Hematopoietic multipotent progenitor cell treated with erythropoietin and hydrocortisone succinate and interleukin-3 and kit ligand, for 6 days (in vitro differentiated cells): Measurements from ENCODE around the gene RIPPLY1.

ENCODE experiments used
- DNase-seq: peaks from one replicate; pipeline ENCODE4 v3.0.0-alpha.2; 2015

RIPPLY1 gene

GRCh38 chrX:106903291-106903824 lies at the start of gene RIPPLY1:
TSS of gene RIPPLY1 (minus strand) at chrX:106903341. CDS start at chrX:106903287, 54 bp downstream.
- DNase-seq: no peak

GRCh38 chrX:106952538-106952937 lies 49.4 kb upstream of the RIPPLY1 start:
- no peak for DNase-seq

GRCh38 chrX:106952089-106952488 lies 48.9 kb upstream of the RIPPLY1 start:
- DNase-seq: no peak

GRCh38 chrX:106951230-106951629 lies 48.1 kb upstream of the RIPPLY1 start:
- DNase-seq: no peak

GRCh38 chrX:106950381-106950780 lies 47.2 kb upstream of the RIPPLY1 start:
- DNase-seq: no peak

GRCh38 chrX:106949366-106949765 lies 46.2 kb upstream of the RIPPLY1 start:
- DNase-seq: no peak

- no peak for DNase-seq
Observed at GRCh38 chrX:106948641-106949040, 45.5 kb upstream of the RIPPLY1 start.

GRCh38 chrX:106946464-106946863 lies 43.3 kb upstream of the RIPPLY1 start:
- DNase-seq: no peak

- no peak for DNase-seq
Observed at GRCh38 chrX:106940068-106940467, 36.9 kb upstream of the RIPPLY1 start.

- no peak for DNase-seq
Observed at GRCh38 chrX:106939566-106939965, 36.4 kb upstream of the RIPPLY1 start.

- no peak for DNase-seq
Observed at GRCh38 chrX:106936246-106936645, 33.1 kb upstream of the RIPPLY1 start.

- no peak for DNase-seq
Observed at GRCh38 chrX:106935175-106935574, 32.0 kb upstream of the RIPPLY1 start.

- peak; percentile 13 for DNase-seq
Observed at GRCh38 chrX:106933538-106933961, 30.4 kb upstream of the RIPPLY1 start.

GRCh38 chrX:106932960-106933537 lies 29.9 kb upstream of the RIPPLY1 start:
- DNase-seq: no peak

- DNase-seq: no peak
Observed at GRCh38 chrX:106932492-106932923, 29.4 kb upstream of the RIPPLY1 start.

GRCh38 chrX:106931831-106932491 lies 28.8 kb upstream of the RIPPLY1 start:
- no peak for DNase-seq

- no peak for DNase-seq
Observed at GRCh38 chrX:106928227-106928626, 25.1 kb upstream of the RIPPLY1 start.

- no peak for DNase-seq
Observed at GRCh38 chrX:106927700-106928099, 24.6 kb upstream of the RIPPLY1 start.

- no peak for DNase-seq
Observed at GRCh38 chrX:106927023-106927422, 23.9 kb upstream of the RIPPLY1 start.

- no peak for DNase-seq
Observed at GRCh38 chrX:106921637-106922036, 18.5 kb upstream of the RIPPLY1 start.

GRCh38 chrX:106919932-106920452 lies 16.9 kb upstream of the RIPPLY1 start, which contains the start of gene CLDN2:
TSS of gene CLDN2 (plus strand) at chrX:106920402. CDS start at chrX:106928229, 7,827 bp downstream.
- DNase-seq: no peak

GRCh38 chrX:106917830-106918500 lies 14.8 kb upstream of the RIPPLY1 start:
- peak; percentile 82 for DNase-seq

GRCh38 chrX:106912864-106913263 lies 9.7 kb upstream of the RIPPLY1 start:
- no peak for DNase-seq

- no peak for DNase-seq
Observed at GRCh38 chrX:106906361-106906760, 3.2 kb upstream of the RIPPLY1 start.
